Mesothelial cell of epicardium (in vitro differentiated cells): ENCODE data around the gene TRAPPC2B. TPM values are rescaled to one million over a fixed set of nuclear protein-coding genes. Genes with fewer than 3 reads are reported as not detected.

Experiments used
- DNase-seq, 2 experiments: peaks; one replicate each; pipeline ENCODE4 v3.0.0; 2021; ENCODE audit warnings: low spot score in 2 of 2; ENCODE audit not compliant: unreplicated experiment in 2 of 2
- H3K27ac Mint-ChIP-seq: 2 replicates; pipeline ENCODE4 v1.8.0; 2021; ENCODE audit warnings: mixed read lengths
- H3K27me3 Mint-ChIP-seq: 2 replicates; pipeline ENCODE4 v1.8.0; 2021; ENCODE audit warnings: low read depth, mixed read lengths
- H3K36me3 Mint-ChIP-seq: 2 replicates; pipeline ENCODE4 v1.8.0; 2021; ENCODE audit warnings: mixed read lengths
- H3K4me1 Mint-ChIP-seq: 2 replicates; pipeline ENCODE4 v1.8.0; 2021; ENCODE audit warnings: mixed read lengths
- H3K4me3 Mint-ChIP-seq: 2 replicates; pipeline ENCODE4 v1.8.0; 2021; ENCODE audit warnings: mild to moderate bottlenecking, moderate library complexity, mixed read lengths
- H3K9me3 Mint-ChIP-seq: 2 replicates; pipeline ENCODE4 v1.8.0; 2021; ENCODE audit warnings: mixed read lengths
- total RNA-seq: library from RNA; stranded (reverse); gene quantifications from 3 replicates; pipeline ENCODE4 v1.2.1, GENCODE V29; 2021
- TF ChIP-seq, protein P1 (sequence below): fragments of 200-600 bp; sonication (generic); IDR thresholded peaks from one replicate; pipeline ENCODE4 v1.5.0; 2021; ENCODE audit warnings: antibody characterized with exemption; ENCODE audit not compliant: unreplicated experiment

The TRAPPC2B gene
- 10.3 to 12.4 TPM (median 12.2 TPM) in 3 replicates for total RNA-seq

DNA sequence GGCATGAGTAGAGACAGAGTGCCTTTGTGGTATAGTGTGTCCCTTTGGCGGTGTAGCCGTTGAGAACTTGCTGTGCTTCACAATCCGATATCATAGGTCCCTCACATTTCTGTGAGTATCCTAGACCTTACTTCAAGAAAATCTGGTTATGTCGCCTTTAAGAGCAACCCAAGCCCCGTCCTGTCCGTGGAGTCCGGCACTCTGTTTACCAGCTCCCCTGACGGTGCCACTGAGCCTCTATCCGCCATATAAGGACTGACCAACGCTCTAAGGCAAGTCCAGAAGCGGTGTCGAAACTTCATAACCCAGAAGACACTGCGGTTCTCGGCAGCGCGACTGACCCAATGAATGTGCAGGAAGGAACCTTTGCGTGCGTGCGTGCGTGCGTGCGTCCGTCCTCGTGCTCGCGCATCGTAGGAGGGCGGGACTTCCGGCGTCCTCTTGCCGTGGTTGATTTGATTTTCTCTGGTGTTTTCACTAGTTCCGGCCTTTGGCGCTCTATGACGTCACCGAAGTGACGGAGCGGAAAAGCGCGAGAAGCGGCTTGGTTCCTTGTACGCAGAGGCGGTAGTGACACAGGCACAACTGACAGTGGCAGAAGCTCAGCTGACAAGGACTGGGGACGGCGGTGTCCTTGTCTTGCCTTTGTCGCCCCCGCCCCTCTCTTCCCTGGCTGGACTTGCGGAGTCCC is at the start of gene TRAPPC2B, which contains the start of gene ZNF547:
Gene TRAPPC2B, plus strand, starts transcription at position 555 of the 691 bp plus-strand sequence. CDS start 1,283 bp downstream, outside the sequence.
Gene ZNF547, plus strand, starts transcription at position 555 of the 691 bp plus-strand sequence. CDS start 5,005 bp downstream, outside the sequence.
- peak; percentile 90 to 96 for DNase-seq
- H3K9me3 Mint-ChIP-seq, result no peaks in the 10 kb centered on the region
- H3K27me3 Mint-ChIP-seq, result no peaks in the 10 kb centered on the region
- peak within 1 kb of the TSS; percentile 89 for H3K4me3 Mint-ChIP-seq
- TF ChIP-seq, protein P1, sequence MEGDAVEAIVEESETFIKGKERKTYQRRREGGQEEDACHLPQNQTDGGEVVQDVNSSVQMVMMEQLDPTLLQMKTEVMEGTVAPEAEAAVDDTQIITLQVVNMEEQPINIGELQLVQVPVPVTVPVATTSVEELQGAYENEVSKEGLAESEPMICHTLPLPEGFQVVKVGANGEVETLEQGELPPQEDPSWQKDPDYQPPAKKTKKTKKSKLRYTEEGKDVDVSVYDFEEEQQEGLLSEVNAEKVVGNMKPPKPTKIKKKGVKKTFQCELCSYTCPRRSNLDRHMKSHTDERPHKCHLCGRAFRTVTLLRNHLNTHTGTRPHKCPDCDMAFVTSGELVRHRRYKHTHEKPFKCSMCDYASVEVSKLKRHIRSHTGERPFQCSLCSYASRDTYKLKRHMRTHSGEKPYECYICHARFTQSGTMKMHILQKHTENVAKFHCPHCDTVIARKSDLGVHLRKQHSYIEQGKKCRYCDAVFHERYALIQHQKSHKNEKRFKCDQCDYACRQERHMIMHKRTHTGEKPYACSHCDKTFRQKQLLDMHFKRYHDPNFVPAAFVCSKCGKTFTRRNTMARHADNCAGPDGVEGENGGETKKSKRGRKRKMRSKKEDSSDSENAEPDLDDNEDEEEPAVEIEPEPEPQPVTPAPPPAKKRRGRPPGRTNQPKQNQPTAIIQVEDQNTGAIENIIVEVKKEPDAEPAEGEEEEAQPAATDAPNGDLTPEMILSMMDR, result no peak
- peak within 1 kb of the TSS; percentile 99 for H3K27ac Mint-ChIP-seq
- H3K36me3 Mint-ChIP-seq, result peaks cover 20% of the 10 kb centered on the region
- peaks cover 15% of the 10 kb centered on the region for H3K4me1 Mint-ChIP-seq

DNA sequence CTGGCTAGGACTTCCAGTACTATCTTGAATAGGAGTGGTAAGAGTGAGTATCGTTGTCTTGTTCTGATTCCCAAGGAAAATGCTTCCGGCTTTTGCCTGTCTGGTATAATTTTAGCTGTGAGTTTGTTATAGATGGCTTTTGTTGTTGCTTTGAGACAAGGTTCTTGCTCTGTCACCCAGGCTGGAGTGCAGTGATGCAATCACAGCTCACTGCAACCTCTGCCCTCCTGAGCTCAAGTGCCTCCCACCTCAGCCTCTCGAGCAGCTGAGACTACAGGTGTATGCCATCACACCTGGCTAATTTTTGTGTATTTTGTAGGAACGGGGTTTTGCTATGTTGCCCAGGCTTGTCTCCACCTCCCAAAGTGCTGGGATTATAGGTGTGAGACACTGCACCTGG is 49.2 kb upstream of the TRAPPC2B start:
- TF ChIP-seq, protein P1, result no peak
- DNase-seq, result no peak
- H3K27me3 Mint-ChIP-seq, result peaks cover 56% of the 10 kb centered on the region
- H3K9me3 Mint-ChIP-seq, result peaks cover 4% of the 10 kb centered on the region
- H3K36me3 Mint-ChIP-seq, result no peaks in the 10 kb centered on the region
- no peaks in the 10 kb centered on the region for H3K4me1 Mint-ChIP-seq
- no peak overlapping the region for H3K4me3 Mint-ChIP-seq
- no peak overlapping the region for H3K27ac Mint-ChIP-seq

DNA sequence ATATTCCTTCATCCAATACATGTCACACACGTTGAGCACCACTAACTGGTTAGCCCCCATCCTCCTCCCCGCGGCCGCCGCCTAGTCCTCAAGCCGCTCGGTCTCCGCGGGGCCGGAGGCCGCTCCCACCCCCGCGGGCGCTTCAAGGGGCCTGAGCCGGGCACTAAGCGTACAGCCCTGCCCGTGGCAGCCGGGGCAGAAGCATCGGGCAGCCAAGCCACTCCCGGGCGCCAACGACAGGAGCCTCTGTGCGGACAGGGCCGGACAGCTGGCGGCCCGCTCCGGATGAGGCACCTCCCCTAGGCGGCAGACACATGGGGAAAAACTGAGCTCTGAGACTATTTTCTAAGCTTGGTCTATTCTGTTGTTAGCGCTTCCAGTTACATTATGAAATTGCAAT is 45.8 kb upstream of the TRAPPC2B start:
- no peak overlapping the region for H3K4me3 Mint-ChIP-seq
- no peaks in the 10 kb centered on the region for H3K9me3 Mint-ChIP-seq
- H3K27me3 Mint-ChIP-seq, result peaks cover 50% of the 10 kb centered on the region
- TF ChIP-seq, protein P1, result no peak
- no peaks in the 10 kb centered on the region for H3K36me3 Mint-ChIP-seq
- H3K27ac Mint-ChIP-seq, result no peak overlapping the region
- DNase-seq, result no peak
- peaks cover 23% of the 10 kb centered on the region for H3K4me1 Mint-ChIP-seq

DNA sequence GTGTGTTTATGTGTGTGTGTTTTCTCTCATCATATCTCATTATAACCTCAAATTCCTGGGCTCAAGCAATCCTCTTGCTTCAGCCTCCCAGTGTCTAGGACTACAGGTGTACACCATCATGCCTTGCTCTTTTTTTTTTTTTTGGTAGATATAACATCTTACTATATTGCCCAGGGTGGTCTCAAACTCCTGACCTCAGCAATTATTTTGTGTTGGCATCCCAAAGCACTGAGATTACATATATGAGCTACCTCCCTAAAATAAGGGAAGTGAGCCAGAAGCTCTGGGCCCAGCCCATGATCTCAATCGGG is 43.5 kb upstream of the TRAPPC2B start:
- Mint-ChIP-seq H3K9me3 (no peaks in the 10 kb centered on the region), H3K4me1 (peaks cover 27% of the 10 kb centered on the region), H3K27ac (peak overlapping the region; percentile 99), H3K36me3 (peaks cover 8% of the 10 kb centered on the region), H3K27me3 (peaks cover 28% of the 10 kb centered on the region), H3K4me3 (peak overlapping the region; percentile 93)
- TF ChIP-seq, protein P1, result no peak
- DNase-seq, result no peak

DNA sequence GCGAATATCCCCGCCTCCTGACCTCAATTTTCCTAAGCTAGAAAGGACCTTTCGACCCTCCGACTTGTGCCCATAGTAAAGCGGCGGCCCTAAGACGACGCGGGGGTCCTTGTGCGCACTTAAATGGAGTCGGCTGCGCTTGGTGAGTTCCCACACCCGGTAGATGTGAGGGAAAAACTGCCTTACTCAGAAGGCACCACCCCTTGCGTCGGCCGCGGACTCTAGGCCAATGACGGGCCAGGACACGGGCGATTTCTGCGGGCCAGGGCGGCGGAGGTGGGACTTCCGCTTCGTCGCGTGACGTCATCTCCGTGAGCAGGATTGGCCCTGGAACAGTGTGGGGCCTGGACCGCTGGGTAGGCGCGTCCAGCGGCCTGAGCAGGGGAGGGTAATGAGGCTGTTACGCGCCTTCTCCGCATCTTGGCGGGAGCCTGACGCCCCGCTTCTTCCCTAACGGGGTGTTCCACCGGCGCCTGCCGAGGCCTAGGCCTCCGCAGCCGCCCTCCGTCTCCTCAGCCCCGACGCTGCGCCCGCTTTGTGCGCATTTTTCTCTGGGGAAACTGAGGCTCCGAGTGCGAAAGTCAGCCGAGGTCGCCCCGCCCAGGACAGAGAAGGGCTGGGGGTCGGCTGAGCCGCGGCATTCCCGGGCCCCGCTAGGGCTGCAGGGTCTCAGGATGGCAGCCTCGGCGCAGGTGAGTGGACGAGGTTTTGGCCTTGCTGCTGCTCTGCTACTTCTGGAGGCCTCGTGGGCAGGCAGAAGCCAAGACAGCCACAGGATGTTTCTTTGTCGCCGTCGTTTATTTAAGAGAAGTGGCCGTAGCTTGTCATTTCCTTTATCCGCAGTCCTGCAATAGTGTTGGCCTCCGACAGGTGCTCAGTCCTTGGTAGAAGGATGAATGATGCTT is 42.9 kb upstream of the TRAPPC2B start, which contains the start of gene ZNF543:
Gene ZNF543, plus strand, starts transcription at position 293 of the 905 bp plus-strand sequence. Its CDS starts 382 bp downstream, at position 675.
- TF ChIP-seq, protein P1, result no peak
- Mint-ChIP-seq H3K27ac (peak within 1 kb of the TSS; percentile 99), H3K4me1 (peaks cover 27% of the 10 kb centered on the region), H3K27me3 (peaks cover 22% of the 10 kb centered on the region), H3K4me3 (peak within 1 kb of the TSS; percentile 93), H3K36me3 (peaks cover 10% of the 10 kb centered on the region), H3K9me3 (no peaks in the 10 kb centered on the region)
- peak; percentile 87 to 95 for DNase-seq
